ENCODE data around the gene DOK4. TPM values are rescaled to one million over a fixed set of nuclear protein-coding genes. Genes with fewer than 3 reads are reported as not detected.

The DOK4 gene
- total and polyA plus RNA-seq, 8 donors: 11.2 to 55.9 (median 31.1) TPM

DNA sequence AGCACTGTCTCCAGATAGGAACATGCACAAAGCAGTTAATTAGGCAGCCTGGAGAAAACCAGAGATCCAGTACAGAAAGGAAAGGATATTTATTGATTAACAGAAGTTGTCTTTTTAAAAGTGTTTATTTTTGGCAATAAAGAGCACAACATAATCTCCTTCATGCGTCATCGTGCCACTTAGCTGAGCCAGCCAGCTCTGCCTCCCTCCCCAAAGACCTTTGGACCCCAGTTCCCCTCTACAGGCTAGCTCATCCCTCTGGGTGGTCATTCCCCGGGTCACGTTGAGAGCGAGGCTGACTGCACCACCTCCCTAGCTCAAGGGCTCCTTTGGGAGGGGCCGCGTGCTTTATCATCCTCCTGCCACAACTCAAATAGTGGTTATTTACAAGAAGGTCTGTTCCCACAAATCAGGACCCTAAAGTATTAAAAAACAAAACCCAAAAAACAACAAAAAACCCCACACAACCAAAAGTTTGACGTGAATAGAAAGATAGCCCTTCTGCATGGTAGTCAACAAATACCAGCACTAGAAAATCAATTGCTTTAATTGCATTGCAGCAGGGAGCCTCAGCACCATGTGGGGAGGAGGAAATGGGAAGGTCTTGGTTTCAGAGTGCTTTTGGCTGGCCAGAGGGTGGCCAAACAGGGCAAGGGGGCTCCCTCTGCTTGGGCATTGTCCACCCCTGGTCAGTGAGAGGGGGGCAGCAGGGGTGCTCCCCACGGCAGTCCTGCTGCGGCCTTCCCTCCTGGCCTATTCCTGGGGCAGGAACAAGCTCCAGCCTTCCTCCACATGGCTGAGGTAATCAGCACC is 14.2 kb downstream of the DOK4 start:
- WGBS, 5 donors: 31 to 48% (median 34%) methylated on average over 8 to 10 of the region's 10 CpGs
- H3K4me1 ChIP-seq: peaks cover 24 to 57% (median 51%) of the 10 kb centered on the region in 4 donors
- H3K4me3 ChIP-seq: no peak overlapping the region
- H3K27me3 ChIP-seq: no peaks in the 10 kb centered on the region
- H3K9me3 ChIP-seq: no peaks in the 10 kb centered on the region
- no peak for TF ChIP-seq POLR2A (IDR thresholded peaks at IDR 0.05)
- peak in 1 of 3 donors; percentile 20 for TF ChIP-seq POLR2AphosphoS5 (IDR thresholded peaks at IDR 0.05)
- peak overlapping the region; percentile 37 to 73 (median 67) for H3K27ac ChIP-seq
- H3K36me3 ChIP-seq: peaks cover 55 to 84% (median 84%) of the 10 kb centered on the region in 4 donors
- intact Hi-C loops (cut with DNase I; ENCODE audit: low total_unique reads): no loop called here
- peak in 1 of 2 donors; percentile 77 for DNase-seq

- Histone ChIP-seq H3K27me3 (no peaks in the 10 kb centered on the region), H3K4me1 (peaks cover 24 to 48% (median 42%) of the 10 kb centered on the region in 4 donors), H3K9me3 (no peaks in the 10 kb centered on the region), H3K4me3 (no peak overlapping the region), H3K36me3 (peaks cover 63 to 93% (median 92%) of the 10 kb centered on the region in 4 donors), H3K27ac (peak overlapping the region; percentile 50 to 73 (median 67))
- no peak for TF ChIP-seq POLR2A (IDR thresholded peaks at IDR 0.05)
- no peak for TF ChIP-seq CTCF (IDR thresholded peaks at IDR 0.05)
- no peak for TF ChIP-seq EP300 (IDR thresholded peaks at IDR 0.05)
- TF ChIP-seq POLR2AphosphoS5 (IDR thresholded peaks at IDR 0.05): no peak
- DNase-seq: no peak
- 78 to 100% (median 100%) methylated on average over 1 of the region's 1 CpG for WGBS, 5 donors
- intact Hi-C loops (cut with DNase I; ENCODE audit: low total_unique reads): no loop called here
These were observed 15.1 kb downstream of the DOK4 start for GRCh38 chr16:57471209-57471608.

DNA sequence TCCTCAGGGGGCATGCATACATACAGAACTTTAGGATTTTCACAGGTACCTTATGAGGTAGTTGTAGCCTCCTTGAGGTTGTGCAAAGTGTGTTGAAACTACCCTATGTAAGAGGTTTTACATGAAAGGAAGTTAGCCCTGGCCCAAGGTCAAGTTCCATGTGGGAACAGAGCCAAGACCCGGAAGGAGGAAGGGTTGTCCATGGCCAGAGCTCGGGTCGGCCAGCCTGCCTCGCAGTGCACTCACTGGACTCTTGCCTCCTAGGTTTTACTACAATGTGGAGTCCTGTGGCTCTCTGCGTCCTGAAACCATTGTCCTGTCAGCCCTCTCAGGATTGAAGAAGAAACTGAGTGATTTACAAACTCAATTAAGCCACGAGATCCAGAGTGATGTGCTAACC is 15.6 kb downstream of the DOK4 start:
- Histone ChIP-seq H3K36me3 (peaks cover 66 to 98% (median 97%) of the 10 kb centered on the region in 4 donors), H3K27me3 (no peaks in the 10 kb centered on the region), H3K9me3 (no peaks in the 10 kb centered on the region), H3K4me3 (no peak overlapping the region), H3K27ac (peak overlapping the region; percentile 50 to 73 (median 67)), H3K4me1 (peaks cover 24 to 45% (median 37%) of the 10 kb centered on the region in 4 donors)
- intact Hi-C loops (cut with DNase I; ENCODE audit: low total_unique reads): no loop called here
- peak in 1 of 3 donors; percentile 64 for TF ChIP-seq POLR2AphosphoS5 (IDR thresholded peaks at IDR 0.05)
- no peak for TF ChIP-seq EP300 (IDR thresholded peaks at IDR 0.05)
- peak; percentile 64 to 84 for DNase-seq
- 7 to 31% (median 14%) methylated on average over 6 of the region's 6 CpGs for WGBS, 5 donors

DNA sequence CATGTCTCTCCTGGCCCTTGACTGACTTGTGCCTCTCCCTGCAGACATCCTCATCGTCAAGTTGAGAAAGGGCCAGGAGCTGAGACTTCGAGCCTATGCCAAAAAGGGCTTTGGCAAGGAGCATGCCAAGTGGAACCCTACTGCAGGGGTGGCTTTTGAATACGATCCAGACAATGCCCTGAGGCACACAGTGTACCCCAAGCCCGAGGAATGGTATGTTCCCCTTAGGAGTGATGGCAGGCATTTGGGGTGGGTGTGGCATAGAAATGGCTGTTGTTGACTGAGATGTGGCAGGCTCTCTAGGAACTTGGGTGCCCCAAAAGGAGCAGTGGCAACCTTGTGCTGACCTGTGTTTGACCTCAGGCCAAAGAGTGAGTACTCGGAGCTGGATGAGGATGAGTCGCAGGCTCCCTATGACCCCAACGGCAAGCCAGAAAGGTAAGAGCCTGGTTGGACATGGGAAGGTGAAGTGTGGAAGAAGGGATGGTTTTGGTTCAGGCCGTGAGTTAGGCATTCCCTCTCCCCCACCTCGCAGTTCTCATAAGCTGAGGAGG is 16.3 kb downstream of the DOK4 start:
- intact Hi-C loops (cut with DNase I; ENCODE audit: low total_unique reads): no loop called here
- H3K4me1 ChIP-seq: peaks cover 24 to 50% (median 39%) of the 10 kb centered on the region in 4 donors
- TF ChIP-seq EP300 (IDR thresholded peaks at IDR 0.05) (no peak), POLR2A (IDR thresholded peaks at IDR 0.05) (no peak), CTCF (IDR thresholded peaks at IDR 0.05) (no peak), POLR2AphosphoS5 (IDR thresholded peaks at IDR 0.05) (no peak)
- peak overlapping the region; percentile 3 to 73 (median 67) for H3K27ac ChIP-seq
- no peaks in the 10 kb centered on the region for H3K9me3 ChIP-seq
- 67 to 79% (median 75%) methylated on average over 8 to 9 of the region's 9 CpGs for WGBS, 5 donors
- no peak overlapping the region for H3K4me3 ChIP-seq
- H3K36me3 ChIP-seq: peaks cover 64 to 100% (median 100%) of the 10 kb centered on the region in 4 donors
- H3K27me3 ChIP-seq: no peaks in the 10 kb centered on the region
- DNase-seq: no peak

DNA sequence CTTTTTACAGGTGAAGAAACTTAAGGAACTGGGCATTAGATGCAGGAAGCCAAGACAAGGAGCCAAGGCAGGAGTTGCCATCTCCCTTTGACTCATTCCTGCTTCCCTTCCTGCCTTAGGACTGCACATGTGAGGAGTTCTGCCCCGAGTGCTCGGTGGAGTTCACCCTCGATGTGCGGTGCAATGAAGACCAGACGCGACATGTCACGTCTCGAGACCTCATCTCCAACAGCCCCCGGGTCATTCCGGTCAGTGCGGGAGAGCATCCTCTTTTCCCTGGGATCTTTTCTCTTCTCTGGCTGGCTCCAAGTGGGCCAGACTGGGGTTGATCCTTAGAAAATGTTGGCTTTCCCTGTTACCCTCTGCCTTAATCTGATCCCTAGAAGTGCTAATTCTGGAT is 17.2 kb downstream of the DOK4 start:
- 84 to 94% (median 90%) methylated on average over 11 of the region's 11 CpGs for WGBS, 5 donors
- H3K4me3 ChIP-seq: no peak overlapping the region
- H3K36me3 ChIP-seq: peaks cover 62 to 100% (median 99%) of the 10 kb centered on the region in 4 donors
- H3K27me3 ChIP-seq: no peaks in the 10 kb centered on the region
- TF ChIP-seq POLR2A (IDR thresholded peaks at IDR 0.05) (no peak), CTCF (IDR thresholded peaks at IDR 0.05) (no peak), EP300 (IDR thresholded peaks at IDR 0.05) (no peak), POLR2AphosphoS5 (IDR thresholded peaks at IDR 0.05) (no peak)
- no peaks in the 10 kb centered on the region for H3K9me3 ChIP-seq
- DNase-seq: no peak
- no peak overlapping the region for H3K27ac ChIP-seq
- H3K4me1 ChIP-seq: peaks cover 26 to 60% (median 48%) of the 10 kb centered on the region in 4 donors
- intact Hi-C loops (cut with DNase I; ENCODE audit: low total_unique reads): no loop called here
